NCI-H146 treated with DMSO at 0.1 percent for 48 hours (cell line): ENCODE data around the gene OR5I1.
"Not testable (repeated sequence)": the region's sequence is repeated elsewhere in the genome, so short reads cannot be mapped to it uniquely, and the experiment has no call there.

Source experiments
- DNase-seq: peaks from one replicate; lab custom pipeline; 2025; ENCODE audit not compliant: unreplicated experiment; lab: John Stamatoyannopoulos, UW

OR5I1 gene

DNA sequence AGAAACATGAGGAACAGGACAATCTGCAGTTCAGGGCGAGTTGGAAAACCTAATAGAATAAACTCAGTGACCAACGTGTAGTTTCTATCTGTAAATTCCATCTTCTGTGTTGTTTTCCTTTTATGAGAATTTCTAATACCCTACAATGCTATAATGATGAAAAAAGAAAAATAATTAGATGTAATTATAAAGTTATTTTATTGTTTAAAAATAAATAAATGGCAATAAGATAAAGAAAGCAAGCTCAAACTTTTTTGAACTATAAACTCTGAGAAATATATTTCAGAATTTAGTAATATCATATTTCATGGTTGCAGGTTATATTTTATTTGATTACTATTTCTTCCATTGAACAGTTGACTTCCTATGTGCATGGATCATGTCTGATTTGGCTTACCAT, at the start of gene OR5I1:
OR5I1 (minus strand) TSS at position 101 of the 400 bp plus-strand sequence; CDS start at position 101, 0 bp downstream.
- no peak for DNase-seq

DNA sequence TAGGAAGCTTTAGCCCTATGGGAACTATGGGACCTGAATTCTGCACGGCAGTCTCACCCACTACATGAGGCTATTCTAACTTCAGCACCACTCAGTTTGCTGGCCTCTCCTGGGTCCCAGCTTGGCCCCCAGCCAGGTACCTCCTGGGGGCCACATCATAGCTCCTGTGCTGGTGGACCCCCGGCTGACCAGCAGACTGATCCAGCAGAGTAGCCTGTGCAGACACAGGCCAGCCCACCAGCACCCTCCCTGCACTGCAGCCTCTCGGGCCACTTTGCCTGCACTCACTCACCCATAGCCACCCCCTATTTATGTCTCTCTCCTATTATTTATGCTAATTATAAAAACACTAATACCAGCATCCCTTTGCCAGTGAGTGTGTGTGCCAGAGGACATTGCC, 34.7 kb upstream of the OR5I1 start:
- DNase-seq, result no peak

DNA sequence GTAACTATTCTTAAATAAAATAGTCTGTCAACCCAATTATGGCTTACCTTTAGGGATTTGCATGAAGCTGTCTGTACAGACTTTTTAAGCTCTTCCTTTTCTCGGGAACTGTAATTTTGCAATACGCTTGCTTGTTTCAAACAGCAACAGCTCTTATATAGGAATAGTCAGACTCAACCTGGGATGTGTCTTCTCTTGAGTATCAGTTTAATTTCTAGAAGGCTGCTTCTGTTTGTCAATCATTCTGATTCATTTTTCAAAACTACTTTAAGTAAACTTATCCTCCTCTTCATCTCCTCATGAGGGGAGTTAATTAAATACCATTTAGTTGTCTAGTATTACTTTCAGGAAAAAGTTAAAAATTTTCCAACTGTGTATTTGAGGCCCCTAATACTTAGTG, 33.6 kb upstream of the OR5I1 start, which contains the start of gene OR10AG1:
OR10AG1 (minus strand) TSS at position 101 of the 400 bp plus-strand sequence; CDS start at position 63, 38 bp downstream.
- no peak for DNase-seq

DNA sequence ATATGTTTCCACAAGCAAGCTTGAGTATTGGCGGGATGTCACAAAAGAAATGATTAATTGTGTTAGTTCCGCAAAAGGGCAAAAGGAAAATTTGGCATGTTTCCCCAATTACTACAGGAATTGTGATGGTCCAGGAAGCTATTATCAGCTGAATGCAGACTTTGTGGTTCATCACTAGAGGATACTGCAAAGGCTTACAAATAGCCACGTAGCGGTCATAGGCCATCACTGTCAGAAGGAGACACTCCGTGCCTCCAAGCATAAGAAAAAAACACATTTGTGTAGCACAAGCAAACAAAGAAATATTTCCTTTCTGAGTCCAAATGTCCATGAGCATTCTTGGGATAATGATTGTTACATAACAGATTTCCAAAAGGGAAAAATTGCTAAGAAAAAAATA, 31.7 kb upstream of the OR5I1 start:
- no peak for DNase-seq

DNA sequence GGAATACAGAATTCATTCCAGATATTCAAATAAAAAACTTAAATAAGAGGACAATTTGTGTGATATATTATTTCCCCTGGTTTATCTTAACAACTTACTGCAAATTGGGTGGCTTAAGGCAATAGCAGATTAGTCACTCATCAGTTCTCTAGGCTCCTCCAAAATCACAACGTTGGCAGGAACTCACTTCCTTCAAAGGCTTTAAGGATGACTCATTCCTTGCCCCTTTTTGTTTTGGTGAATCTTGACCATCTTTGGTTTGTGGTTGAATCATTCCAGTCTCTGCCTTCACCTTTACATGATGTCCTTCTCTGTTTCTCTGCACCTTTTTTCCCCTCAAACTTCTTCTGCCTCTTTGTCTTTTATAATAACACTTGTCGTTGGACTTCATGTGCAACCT, 30.2 kb upstream of the OR5I1 start:
- DNase-seq, result no peak

DNA sequence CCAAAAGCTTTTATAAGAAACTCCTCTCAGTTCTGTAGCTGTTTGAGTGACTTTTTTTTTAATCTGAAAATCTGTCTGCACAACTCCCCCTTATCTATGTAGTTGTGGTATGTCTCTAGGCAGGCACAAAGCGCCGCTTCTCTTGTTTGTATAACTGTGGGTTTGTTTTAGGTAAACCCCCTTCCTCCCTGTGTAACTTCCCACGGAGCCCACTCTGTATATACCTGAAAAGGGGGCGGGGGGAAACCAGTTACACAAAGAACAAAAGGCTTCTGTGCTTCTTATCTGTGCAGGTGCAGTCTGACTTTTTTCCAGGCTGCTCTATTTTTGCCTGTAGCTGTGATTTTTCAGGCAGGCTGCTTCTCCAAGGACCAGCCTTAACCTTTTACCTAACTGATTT, 20.3 kb upstream of the OR5I1 start:
- no peak for DNase-seq

DNA sequence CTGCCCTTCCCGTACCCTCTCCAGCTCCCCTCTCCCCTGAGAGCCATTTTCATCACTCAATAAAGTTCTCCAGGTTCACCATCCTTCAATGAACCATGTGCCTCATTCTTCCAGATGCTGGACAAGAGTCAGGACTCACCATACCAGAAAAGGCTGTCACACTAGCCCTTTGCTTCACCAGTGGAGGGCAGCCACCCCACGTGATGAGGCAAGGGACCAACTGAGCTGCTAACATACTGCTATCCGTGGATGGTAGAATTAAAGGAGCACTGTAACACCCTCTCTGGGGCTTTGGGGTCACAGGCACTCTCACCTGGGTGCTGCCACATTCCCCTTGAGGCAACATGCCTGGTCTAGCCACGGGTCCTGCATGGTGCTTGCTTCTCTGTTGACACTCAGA, 13.1 kb upstream of the OR5I1 start:
- no peak for DNase-seq

DNA sequence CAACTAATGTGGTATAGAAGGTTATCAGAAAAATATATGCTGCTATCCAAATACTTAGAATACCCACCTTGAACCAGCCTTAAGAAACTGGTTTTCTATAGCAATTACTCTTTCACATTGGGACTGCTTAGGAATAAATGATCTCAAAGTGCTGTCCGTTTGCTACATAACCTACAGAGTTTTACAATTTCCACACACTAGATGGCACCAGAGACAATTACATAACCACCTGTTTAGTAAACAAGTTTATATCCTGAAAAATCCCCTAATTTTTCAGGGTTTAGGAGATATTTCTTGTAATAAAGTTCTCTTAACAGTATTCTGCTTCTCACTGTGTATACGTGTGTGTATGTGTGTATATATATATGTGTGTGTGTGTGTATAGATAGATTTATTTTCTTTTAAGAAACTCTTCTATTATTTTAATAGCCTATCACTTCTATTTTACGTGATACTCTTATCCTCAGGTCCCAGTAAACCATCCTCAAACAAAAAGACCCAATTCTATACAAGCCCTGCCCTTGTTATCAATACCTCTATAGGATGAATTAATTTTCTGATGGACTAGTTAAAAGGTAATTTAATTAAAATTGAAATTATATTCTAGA, 6.7 kb upstream of the OR5I1 start:
- no peak for DNase-seq

DNA sequence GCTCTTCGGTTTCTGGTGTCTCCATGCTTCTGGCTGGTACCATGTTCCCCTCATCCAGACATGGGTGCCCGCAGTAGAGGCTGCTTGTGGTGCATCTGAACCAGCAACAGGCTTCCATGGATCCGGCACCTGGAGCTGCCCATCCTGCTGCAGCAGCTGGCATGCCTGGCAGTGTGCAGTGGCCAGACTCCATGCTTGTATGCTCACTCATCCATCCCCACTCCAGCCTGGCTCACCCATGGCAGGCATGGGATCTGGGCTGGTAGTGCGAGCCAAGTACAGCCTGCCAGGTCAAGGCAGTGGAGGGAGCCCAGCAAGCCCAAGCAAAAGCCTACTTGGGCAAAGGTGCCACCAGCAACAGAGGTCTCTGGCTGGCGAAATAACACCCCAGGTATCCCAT, 15.7 kb downstream of the OR5I1 start:
- no peak for DNase-seq

DNA sequence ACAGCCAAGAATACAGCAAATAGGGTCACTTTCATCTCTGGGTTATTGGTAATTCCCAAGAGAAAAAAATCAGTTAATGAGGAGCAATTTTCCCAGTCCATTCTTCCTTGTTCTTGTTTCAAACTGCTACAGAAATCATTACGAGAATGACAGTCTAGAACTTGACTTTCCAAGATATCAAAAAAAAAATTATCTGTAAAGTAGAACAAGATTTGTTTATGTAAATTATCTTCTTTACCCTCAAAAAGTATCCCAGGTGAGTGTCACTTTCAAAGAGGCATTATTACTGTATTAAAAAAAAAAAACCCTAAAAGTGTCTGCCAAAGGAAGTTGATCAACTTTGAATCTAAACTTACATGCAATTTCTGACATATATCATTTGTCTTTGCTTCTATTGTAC, 21.7 kb downstream of the OR5I1 start, which contains the start of gene OR5W2:
OR5W2 (minus strand) TSS at position 101 of the 400 bp plus-strand sequence; CDS start at position 101, 0 bp downstream.
- DNase-seq, result no peak

DNA sequence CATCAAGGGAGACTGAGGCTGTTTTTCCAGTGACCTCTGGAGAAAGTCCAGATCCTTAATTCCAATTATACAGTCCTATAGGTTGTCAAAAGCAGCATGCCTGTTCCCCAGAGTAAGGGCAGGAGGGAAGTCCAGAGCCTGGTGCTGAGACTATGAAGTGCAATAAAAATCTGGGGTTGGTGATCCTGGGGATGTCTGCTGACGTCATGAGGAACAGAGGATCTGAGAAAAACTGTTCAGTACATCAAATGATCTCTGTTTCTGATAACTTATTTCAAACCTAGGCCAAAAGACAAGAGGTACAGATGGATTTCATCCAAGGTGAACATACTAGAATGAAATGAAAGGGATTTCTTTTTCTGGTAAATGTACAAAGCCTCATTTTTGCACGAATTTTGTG, 33.9 kb downstream of the OR5I1 start:
- DNase-seq, result no peak

DNA sequence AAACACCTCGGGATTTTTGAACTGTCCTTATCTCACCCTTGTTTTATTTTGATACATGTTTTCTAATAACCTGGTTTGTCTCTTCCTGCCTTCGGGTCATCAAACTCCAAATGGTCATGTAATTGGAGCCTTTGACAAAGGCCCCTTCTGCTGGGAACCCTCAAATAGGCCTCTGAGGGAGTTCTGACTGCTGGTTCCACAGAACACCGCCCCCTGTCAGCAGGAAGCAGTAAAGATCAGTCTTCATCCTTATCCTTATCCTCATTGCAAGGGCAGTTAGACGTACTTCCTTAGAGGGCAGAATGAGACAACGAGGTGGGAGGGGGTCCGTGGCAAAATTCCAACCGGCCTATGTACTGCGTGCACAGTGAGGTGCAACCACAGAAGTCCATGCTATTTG, 41.0 kb downstream of the OR5I1 start:
- no peak for DNase-seq

DNA sequence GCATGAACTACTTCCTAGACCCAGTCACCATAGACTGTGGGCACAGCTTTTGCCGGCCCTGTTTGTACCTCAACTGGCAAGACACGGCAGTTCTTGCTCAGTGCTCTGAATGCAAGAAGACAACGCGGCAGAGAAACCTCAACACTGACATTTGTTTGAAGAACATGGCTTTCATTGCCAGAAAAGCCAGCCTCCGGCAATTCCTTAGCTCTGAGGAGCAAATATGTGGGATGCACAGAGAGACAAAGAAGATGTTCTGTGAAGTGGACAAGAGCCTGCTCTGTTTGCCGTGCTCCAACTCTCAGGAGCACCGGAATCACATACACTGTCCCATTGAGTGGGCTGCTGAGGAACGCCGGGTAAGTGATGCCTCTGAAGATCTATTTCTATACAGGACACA, 50.7 kb downstream of the OR5I1 start:
- DNase-seq, result not testable (repeated sequence)
